LNCaP clone FGC (cell line): ENCODE measurements around the gene CAD.

Experiments
- DNase-seq: peaks from one replicate; pipeline ENCODE4 v3.0.0-alpha.2; 2011; ENCODE audit warnings: low read depth
- H3K4me3 ChIP-seq: 2 replicates; pipeline ENCODE4 v1.5.1; 2011; ENCODE audit warnings: mild to moderate bottlenecking, low read depth, low read length, control low read depth
- CTCF ChIP-seq: IDR thresholded peaks from 2 replicates; pipeline ENCODE4 v1.5.1; 2012; ENCODE audit warnings: mild to moderate bottlenecking; ENCODE audit not compliant: control insufficient read depth, insufficient read depth; ENCODE audit errors: extremely low read depth

CAD gene

DNA sequence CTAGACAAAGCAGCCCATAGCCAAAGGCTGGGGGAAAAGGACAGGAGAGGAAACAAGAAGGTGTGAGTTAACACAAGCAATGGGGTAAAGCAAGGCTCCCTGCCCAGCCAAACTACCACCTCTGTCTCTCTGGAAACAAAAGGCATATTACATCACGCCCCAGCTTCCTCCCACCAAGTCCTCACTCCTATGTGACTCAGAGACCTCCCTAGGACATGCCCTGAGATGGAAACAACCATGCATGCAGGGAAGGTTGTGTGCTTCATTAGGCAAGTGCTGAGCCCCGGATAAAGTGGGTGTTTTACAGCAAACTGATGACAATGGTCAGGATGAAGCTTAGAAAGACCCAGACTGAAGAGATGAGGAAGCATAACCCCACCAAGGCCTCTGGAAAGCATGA is 14.3 kb upstream of the CAD start:
- H3K4me3 ChIP-seq = no peak overlapping the region
- TF ChIP-seq CTCF = no peak
- DNase-seq = no peak

- H3K4me3 ChIP-seq = no peak overlapping the region
- no peak for DNase-seq
- TF ChIP-seq CTCF = no peak
Observed at GRCh38 chr2:27203741-27204140, 13.4 kb upstream of the CAD start.

- no peak overlapping the region for H3K4me3 ChIP-seq
- no peak for TF ChIP-seq CTCF
- DNase-seq = no peak
Observed at GRCh38 chr2:27204566-27204965, 12.6 kb upstream of the CAD start.

GRCh38 chr2:27205206-27205605 is 12.0 kb upstream of the CAD start:
- TF ChIP-seq CTCF = no peak
- DNase-seq = no peak
- H3K4me3 ChIP-seq = no peak overlapping the region

DNA sequence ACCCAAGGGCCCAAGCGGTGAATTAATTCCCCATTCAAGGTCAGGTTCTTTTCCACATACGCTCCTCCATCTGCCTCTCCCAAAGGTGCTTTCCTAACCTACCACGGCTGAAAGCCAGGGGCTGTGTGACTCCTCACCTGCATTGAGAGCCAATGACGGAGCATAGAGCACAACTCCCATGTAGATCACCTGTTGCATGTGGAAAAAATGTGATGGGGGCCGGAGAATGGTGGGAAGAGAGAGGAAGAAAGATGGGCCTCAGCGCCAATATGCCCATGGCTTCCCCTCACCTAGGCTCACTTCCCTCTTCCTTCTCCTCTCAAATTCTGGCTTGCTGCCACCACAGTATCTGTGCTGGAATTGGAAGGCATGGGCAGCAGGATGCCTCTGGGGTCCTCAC is 10.8 kb upstream of the CAD start:
- no peak for TF ChIP-seq CTCF
- no peak overlapping the region for H3K4me3 ChIP-seq
- no peak for DNase-seq

GRCh38 chr2:27208486-27209050 is 8.6 kb upstream of the CAD start:
- no peak for DNase-seq
- no peak overlapping the region for H3K4me3 ChIP-seq
- no peak for TF ChIP-seq CTCF
